ENCODE measurements around the gene BAIAP2L2.

Gene BAIAP2L2

GRCh38 chr22:38078046-38078840 is 32.2 kb downstream of the BAIAP2L2 start:
- Histone ChIP-seq H3K9me3 (ENCODE audit: insufficient read depth, low read depth, low read length) (no peaks in the 10 kb centered on the region), H3K4me1 (ENCODE audit: insufficient read depth, low read length, poor library complexity, severe bottlenecking) (no peaks in the 10 kb centered on the region), H3K4me2 (ENCODE audit: low read depth, low read length, poor library complexity, severe bottlenecking) (no peak overlapping the region), H3K9ac (ENCODE audit: low read depth, low read length, poor library complexity, severe bottlenecking) (no peak overlapping the region), H3K79me2 (ENCODE audit: insufficient read depth, low read length) (no peaks in the 10 kb centered on the region), H3K27me3 (ENCODE audit: insufficient read depth, low read length, poor library complexity, severe bottlenecking) (no peaks in the 10 kb centered on the region), H3K36me3 (ENCODE audit: insufficient read depth, low read length) (no peaks in the 10 kb centered on the region), H2AFZ (ENCODE audit: low read length) (no peak overlapping the region), H3K4me3 (ENCODE audit: low read length, poor library complexity, severe bottlenecking) (no peak overlapping the region), H3F3A (ENCODE audit: low read depth) (no peaks in the 10 kb centered on the region), H4K20me1 (ENCODE audit: insufficient read depth, low read length, poor library complexity, severe bottlenecking) (no peaks in the 10 kb centered on the region), H3K9me2 (replicated peaks; ENCODE audit: low read depth, low read length) (no peaks in the 10 kb centered on the region)
- TF ChIP-seq CTCF (conservative IDR thresholded peaks at IDR 0.05; ENCODE audit: low read length), result no peak
- no peak for TF ChIP-seq EZH2phosphoT487 (IDR thresholded peaks at IDR 0.05; ENCODE audit: borderline replicate concordance)

GRCh38 chr22:38077595-38077994 is 32.9 kb downstream of the BAIAP2L2 start:
- Histone ChIP-seq H4K20me1 (ENCODE audit: insufficient read depth, low read length, poor library complexity, severe bottlenecking) (no peaks in the 10 kb centered on the region), H3K9me3 (ENCODE audit: insufficient read depth, low read depth, low read length) (no peaks in the 10 kb centered on the region), H3K4me3 (ENCODE audit: low read length, poor library complexity, severe bottlenecking) (no peak overlapping the region), H3K4me2 (ENCODE audit: low read depth, low read length, poor library complexity, severe bottlenecking) (no peak overlapping the region), H3K9me2 (replicated peaks; ENCODE audit: low read depth, low read length) (no peaks in the 10 kb centered on the region), H3F3A (ENCODE audit: low read depth) (no peaks in the 10 kb centered on the region), H3K4me1 (ENCODE audit: insufficient read depth, low read length, poor library complexity, severe bottlenecking) (no peaks in the 10 kb centered on the region), H3K36me3 (ENCODE audit: insufficient read depth, low read length) (no peaks in the 10 kb centered on the region), H2AFZ (ENCODE audit: low read length) (no peak overlapping the region), H3K79me2 (ENCODE audit: insufficient read depth, low read length) (no peaks in the 10 kb centered on the region), H3K9ac (ENCODE audit: low read depth, low read length, poor library complexity, severe bottlenecking) (no peak overlapping the region), H3K27me3 (ENCODE audit: insufficient read depth, low read length, poor library complexity, severe bottlenecking) (no peaks in the 10 kb centered on the region)
- TF ChIP-seq EZH2phosphoT487 (IDR thresholded peaks at IDR 0.05; ENCODE audit: borderline replicate concordance) (no peak), CTCF (conservative IDR thresholded peaks at IDR 0.05; ENCODE audit: low read length) (no peak)

GRCh38 chr22:38077096-38077495 is 33.4 kb downstream of the BAIAP2L2 start:
- Histone ChIP-seq H3K4me3 (ENCODE audit: low read length, poor library complexity, severe bottlenecking) (no peak overlapping the region), H3K9ac (ENCODE audit: low read depth, low read length, poor library complexity, severe bottlenecking) (no peak overlapping the region), H2AFZ (ENCODE audit: low read length) (no peak overlapping the region), H3K36me3 (ENCODE audit: insufficient read depth, low read length) (no peaks in the 10 kb centered on the region), H3K9me2 (replicated peaks; ENCODE audit: low read depth, low read length) (no peaks in the 10 kb centered on the region), H3F3A (ENCODE audit: low read depth) (no peaks in the 10 kb centered on the region), H3K4me1 (ENCODE audit: insufficient read depth, low read length, poor library complexity, severe bottlenecking) (no peaks in the 10 kb centered on the region), H3K9me3 (ENCODE audit: insufficient read depth, low read depth, low read length) (no peaks in the 10 kb centered on the region), H3K27me3 (ENCODE audit: insufficient read depth, low read length, poor library complexity, severe bottlenecking) (no peaks in the 10 kb centered on the region), H3K79me2 (ENCODE audit: insufficient read depth, low read length) (no peaks in the 10 kb centered on the region), H4K20me1 (ENCODE audit: insufficient read depth, low read length, poor library complexity, severe bottlenecking) (no peaks in the 10 kb centered on the region), H3K4me2 (ENCODE audit: low read depth, low read length, poor library complexity, severe bottlenecking) (no peak overlapping the region)
- TF ChIP-seq EZH2phosphoT487 (IDR thresholded peaks at IDR 0.05; ENCODE audit: borderline replicate concordance) (no peak), CTCF (conservative IDR thresholded peaks at IDR 0.05; ENCODE audit: low read length) (no peak)
